ENCODE results near the gene GLYATL3.

DNA sequence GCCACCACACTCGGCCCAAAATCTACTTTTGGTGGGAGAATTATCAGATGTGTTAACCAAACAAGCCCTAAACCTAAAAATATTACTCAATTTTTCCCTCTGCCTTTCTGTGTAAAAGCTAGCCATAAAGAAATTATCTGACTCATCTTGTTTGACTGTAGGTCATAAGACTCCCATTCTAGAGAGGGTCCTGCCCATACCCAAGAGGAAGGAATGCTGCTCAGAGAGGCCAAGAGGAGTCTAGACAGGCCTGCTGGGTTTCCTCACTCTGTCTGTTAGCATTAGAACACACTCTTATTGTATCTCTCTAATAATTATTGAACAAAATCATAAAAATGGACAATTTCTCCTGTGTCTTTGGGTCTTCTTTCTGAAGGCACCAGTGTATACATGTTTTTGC lies 76.9 kb downstream of the GLYATL3 start:
- TF ChIP-seq, protein P1, sequence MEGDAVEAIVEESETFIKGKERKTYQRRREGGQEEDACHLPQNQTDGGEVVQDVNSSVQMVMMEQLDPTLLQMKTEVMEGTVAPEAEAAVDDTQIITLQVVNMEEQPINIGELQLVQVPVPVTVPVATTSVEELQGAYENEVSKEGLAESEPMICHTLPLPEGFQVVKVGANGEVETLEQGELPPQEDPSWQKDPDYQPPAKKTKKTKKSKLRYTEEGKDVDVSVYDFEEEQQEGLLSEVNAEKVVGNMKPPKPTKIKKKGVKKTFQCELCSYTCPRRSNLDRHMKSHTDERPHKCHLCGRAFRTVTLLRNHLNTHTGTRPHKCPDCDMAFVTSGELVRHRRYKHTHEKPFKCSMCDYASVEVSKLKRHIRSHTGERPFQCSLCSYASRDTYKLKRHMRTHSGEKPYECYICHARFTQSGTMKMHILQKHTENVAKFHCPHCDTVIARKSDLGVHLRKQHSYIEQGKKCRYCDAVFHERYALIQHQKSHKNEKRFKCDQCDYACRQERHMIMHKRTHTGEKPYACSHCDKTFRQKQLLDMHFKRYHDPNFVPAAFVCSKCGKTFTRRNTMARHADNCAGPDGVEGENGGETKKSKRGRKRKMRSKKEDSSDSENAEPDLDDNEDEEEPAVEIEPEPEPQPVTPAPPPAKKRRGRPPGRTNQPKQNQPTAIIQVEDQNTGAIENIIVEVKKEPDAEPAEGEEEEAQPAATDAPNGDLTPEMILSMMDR (conservative IDR thresholded peaks at IDR 0.05; ENCODE audit: low read length) = no peak
- no peak for TF ChIP-seq EZH2phosphoT487 (IDR thresholded peaks at IDR 0.05; ENCODE audit: borderline replicate concordance, low read depth, low read length)

All from OCI-LY7 (cell line).